Measurements from ENCODE around the gene SMURF2. TPM values are rescaled to one million over a fixed set of nuclear protein-coding genes. Genes with fewer than 3 reads are reported as not detected.

Gene SMURF2
- total RNA-seq, 1 experiment from 2014 or later: 35.3 TPM

DNA sequence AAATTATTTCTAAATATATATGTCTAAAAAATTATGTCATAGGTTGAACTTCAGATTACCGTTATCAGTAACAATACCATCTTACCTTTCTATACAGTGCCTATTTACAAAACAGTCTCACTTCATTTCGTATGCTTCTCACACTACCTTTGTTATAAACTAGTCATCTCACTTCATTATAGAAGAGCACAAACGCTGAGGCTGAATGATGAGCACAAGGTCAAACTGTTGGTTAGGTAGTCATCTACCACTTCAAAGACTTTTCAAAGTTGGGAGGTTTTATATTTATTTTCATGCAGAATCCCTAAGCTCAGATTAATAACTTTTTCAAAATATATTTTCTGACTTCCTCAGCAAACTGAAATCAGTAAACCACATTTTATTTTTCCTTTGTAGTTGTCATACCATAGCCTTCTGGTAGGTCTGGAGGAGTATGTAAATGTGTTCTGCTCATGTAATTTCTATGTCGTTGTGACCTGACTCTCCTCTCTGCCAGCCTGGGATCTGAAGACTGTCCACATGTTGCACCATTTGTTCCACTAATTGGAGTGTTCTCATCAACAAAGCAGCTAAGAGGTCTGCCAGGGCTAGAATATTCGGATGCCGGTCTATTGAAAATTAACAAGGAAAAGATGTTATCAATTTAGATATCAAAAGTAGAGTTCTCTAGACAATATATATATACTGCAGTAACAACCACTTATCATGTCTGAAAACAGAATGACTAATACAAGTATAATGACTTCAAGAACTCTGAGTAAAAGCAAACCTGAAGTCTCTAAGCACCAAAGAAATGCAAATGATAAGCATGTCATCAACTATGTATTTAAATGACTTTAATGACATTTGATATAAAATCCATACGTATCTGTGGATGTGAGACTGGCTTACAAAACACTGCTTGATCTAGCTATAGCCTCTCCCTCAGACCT, 81.5 kb downstream of the SMURF2 start:
- Histone ChIP-seq H4K8ac (replicated peaks; ENCODE audit: insufficient read length, low read depth, low read length) (no peak overlapping the region), H3K27me3 (ENCODE audit: insufficient read depth, low read length) (no peaks in the 10 kb centered on the region), H3K23ac (ENCODE audit: insufficient read length, low read depth, low read length) (no peak overlapping the region), H2BK120ac (ENCODE audit: low read depth, low read length, poor library complexity, severe bottlenecking) (no peak overlapping the region), H3K27ac (ENCODE audit: insufficient read length, low read depth, low read length) (no peak overlapping the region), H2BK5ac (ENCODE audit: insufficient read length, low read length) (no peak overlapping the region), H2AK5ac (ENCODE audit: insufficient read length, low read length) (no peak overlapping the region), H2BK15ac (ENCODE audit: low read depth, low read length) (no peak overlapping the region), H3K9me3 (ENCODE audit: control insufficient read depth, low read depth, low read length) (no peaks in the 10 kb centered on the region), H3K14ac (ENCODE audit: insufficient read depth, low read length) (no peak overlapping the region), H3K18ac (ENCODE audit: insufficient read length, low read depth, low read length) (no peak overlapping the region), H3K4me1 (ENCODE audit: insufficient read depth, low read length) (no peaks in the 10 kb centered on the region), H2AFZ (ENCODE audit: low read length) (no peak overlapping the region), H3K79me1 (ENCODE audit: insufficient read depth, low read depth, low read length, poor library complexity, severe bottlenecking) (no peaks in the 10 kb centered on the region), H4K5ac (ENCODE audit: insufficient read length, low read depth, low read length) (no peak overlapping the region), H4K20me1 (ENCODE audit: control insufficient read depth, insufficient read depth, insufficient read length) (no peaks in the 10 kb centered on the region), H3T11ph (ENCODE audit: low read length) (no peak overlapping the region), H3K23me2 (ENCODE audit: insufficient read length, low read depth, low read length, poor library complexity, severe bottlenecking) (no peaks in the 10 kb centered on the region), H3K79me2 (ENCODE audit: insufficient read depth, low read length) (no peaks in the 10 kb centered on the region), H2BK12ac (ENCODE audit: insufficient read length, low read depth, low read length) (no peak overlapping the region), H2BK20ac (ENCODE audit: low read depth, low read length, poor library complexity, severe bottlenecking) (no peak overlapping the region), H3K4ac (ENCODE audit: low read depth, low read length) (no peak overlapping the region), H3K9ac (ENCODE audit: extremely low read depth, insufficient read length, low read length) (no peak overlapping the region), H4K91ac (ENCODE audit: insufficient read length, low read depth, low read length) (no peak overlapping the region), H3K4me2 (ENCODE audit: insufficient read depth, insufficient read length, low read length) (no peak overlapping the region), H3K56ac (ENCODE audit: insufficient read length, low read depth, low read length) (no peak overlapping the region)
- no CpG with 5 or more reads among the region's 7 CpGs for WGBS (ENCODE audit: extremely low coverage, insufficient read length, low lambda C conversion rate)
- Mint-ChIP-seq H3K4me3 (no peak overlapping the region), H3K9me3 (no peaks in the 10 kb centered on the region), H3K4me1 (peaks cover 5% of the 10 kb centered on the region in 2 experiments), H3K36me3 (ENCODE audit: insufficient read depth in 1 of 3, low read depth in 3 of 3) (peaks cover 8 to 50% (median 27%) of the 10 kb centered on the region in 3 experiments; a peak in 6 of 7 replicates), H3K27me3 (ENCODE audit: low read depth) (no peaks in the 10 kb centered on the region), H3K27ac (peak overlapping the region in 2 of 3 experiments; percentile 21 to 40; a peak in 5 of 7 replicates)
- DNase-seq: no peak
- TF ChIP-seq CTCF (conservative IDR thresholded peaks at IDR 0.05): no peak
